Esophagus muscularis mucosa (tissue), 4 donors: ENCODE data around the gene NDRG2. TPM values are rescaled to one million over a fixed set of nuclear protein-coding genes. Genes with fewer than 3 reads are reported as not detected.

Source experiments
- DNase-seq: peaks from one replicate; pipeline ENCODE4 v3.0.0-alpha.2; 2017; ENCODE audit errors: extremely low spot score
- H3K27ac ChIP-seq, 4 donors: fragments of 200-600 bp; sonication (generic); replicated peaks in 1 of 4; 1 replicate in 3 of 4; 2 replicates in 1 of 4; pipeline ENCODE4 v1.5.1; 2016 to 2019; ENCODE audit warnings: mild to moderate bottlenecking in 1 of 4
- H3K27me3 ChIP-seq, 4 donors: fragments of 200-600 bp; sonication (generic); one replicate each; pipeline versions ENCODE4 v1.5.1 to v1.6.0; 2016 to 2019
- H3K36me3 ChIP-seq, 4 donors: fragments of 200-600 bp; sonication (generic); one replicate each; pipeline ENCODE4 v1.5.1; 2016 to 2019
- H3K4me1 ChIP-seq, 4 donors: fragments of 200-600 bp; sonication (generic); one replicate each; pipeline ENCODE4 v1.5.1; 2016 to 2019
- H3K4me3 ChIP-seq, 4 donors: fragments of 200-600 bp; sonication (generic); 1 replicate in 2 of 4; 2 replicates in 2 of 4; pipeline ENCODE4 v1.5.1; 2016 to 2019; ENCODE audit warnings: mild to moderate bottlenecking in 4 of 4, moderate library complexity in 1 of 4
- H3K9me3 ChIP-seq, 4 donors: fragments of 200-600 bp; sonication (generic); 1 replicate in 3 of 4; 2 replicates in 1 of 4; pipeline ENCODE4 v1.5.1; 2016 to 2019
- CTCF ChIP-seq, 3 experiments: fragments of 200-600 bp in 2 of 3; fragments of 450-650 bp in 1 of 3; sonication (generic) in 2 of 3; IDR thresholded peaks; one replicate each; pipeline ENCODE4 v1.5.1; 2017 to 2019; ENCODE audit warnings: antibody characterized with exemption in 3 of 3, mild to moderate bottlenecking in 2 of 3, moderate library complexity in 1 of 3
- EP300 ChIP-seq: sonication (generic); formaldehyde crosslinking; IDR thresholded peaks from one replicate; pipeline ENCODE4 v1.6.1; 2017; ENCODE audit warnings: antibody characterized with exemption
- POLR2A ChIP-seq: fragments of 450-650 bp; IDR thresholded peaks from one replicate; pipeline ENCODE4 v1.6.1; 2017; ENCODE audit warnings: antibody characterized with exemption, moderate library complexity, mild to moderate bottlenecking, low read depth
- POLR2AphosphoS5 ChIP-seq, 2 donors: sonication (generic); formaldehyde crosslinking; IDR thresholded peaks; one replicate each; pipeline ENCODE4 v1.6.1; 2017; ENCODE audit warnings: antibody characterized with exemption in 2 of 2
- WGBS: methylation state at CpG from one replicate; pipeline ENCODE4 v1.1.5; 2018; 5-methylcytosine and 5-hydroxymethylcytosine counted together
- intact Hi-C: fragments of 100-400 bp; cut with DNase I; formaldehyde crosslinking; loops from one replicate; pipeline ENCODE4 v1.15.1; 2023
- total RNA-seq, 4 donors: library from RNA; depleted of rRNA; stranded (reverse); fragments of >200 nt; gene quantifications; one replicate each; pipeline versions ENCODE4 v1.1.0 to v1.2.1, GENCODE V29; 2016

NDRG2 gene
- total RNA-seq, 4 donors from 2014 or later, result 175 to 222 (median 201) TPM

GRCh38 chr14:20978687-20979086, 46.2 kb downstream of the NDRG2 start:
- Histone ChIP-seq H3K27me3 (peaks cover 0 to 4% (median 0%) of the 10 kb centered on the region in 4 donors), H3K4me1 (no peaks in the 10 kb centered on the region), H3K4me3 (no peak overlapping the region), H3K9me3 (no peaks in the 10 kb centered on the region), H3K36me3 (no peaks in the 10 kb centered on the region), H3K27ac (no peak overlapping the region)
- 71% methylated on average over 1 of the region's 1 CpG for WGBS
- DNase-seq, result no peak
- no peak for TF ChIP-seq POLR2AphosphoS5 (IDR thresholded peaks at IDR 0.05)
- no peak for TF ChIP-seq EP300
- no peak for TF ChIP-seq CTCF (IDR thresholded peaks at IDR 0.05)
- no peak for TF ChIP-seq POLR2A
- intact Hi-C loops, result no loop called here

- no peak for DNase-seq
- H3K4me3 ChIP-seq, result no peak overlapping the region
- H3K4me1 ChIP-seq, result peaks cover 0 to 7% (median 5%) of the 10 kb centered on the region in 4 donors
- no peak overlapping the region for H3K27ac ChIP-seq
- no peak for TF ChIP-seq POLR2AphosphoS5 (IDR thresholded peaks at IDR 0.05)
- no peak for TF ChIP-seq CTCF (IDR thresholded peaks at IDR 0.05)
- no peak for TF ChIP-seq EP300
- TF ChIP-seq POLR2A, result no peak
- intact Hi-C loops, result no loop called here
- H3K27me3 ChIP-seq, result peaks cover 0 to 4% (median 0%) of the 10 kb centered on the region in 4 donors
- H3K9me3 ChIP-seq, result no peaks in the 10 kb centered on the region
- 100% methylated on average over 1 of the region's 1 CpG for WGBS
- no peaks in the 10 kb centered on the region for H3K36me3 ChIP-seq
Measured at GRCh38 chr14:20976291-20976690, 48.6 kb downstream of the NDRG2 start.

GRCh38 chr14:20973501-20973900, 51.4 kb downstream of the NDRG2 start:
- Histone ChIP-seq H3K4me1 (peaks cover 4 to 15% (median 11%) of the 10 kb centered on the region in 4 donors), H3K9me3 (no peaks in the 10 kb centered on the region), H3K36me3 (no peaks in the 10 kb centered on the region), H3K27me3 (no peaks in the 10 kb centered on the region), H3K27ac (no peak overlapping the region), H3K4me3 (no peak overlapping the region)
- 95% methylated on average over 3 of the region's 3 CpGs for WGBS
- DNase-seq, result no peak
- intact Hi-C loops, result loop anchor here (5.0 kb wide), 1 partner anchor 276 kb away; no protein-coding TSS in a partner anchor
- TF ChIP-seq CTCF (IDR thresholded peaks at IDR 0.05), result no peak

GRCh38 chr14:20971705-20972021, 53.2 kb downstream of the NDRG2 start:
- no peaks in the 10 kb centered on the region for H3K9me3 ChIP-seq
- DNase-seq, result no peak
- peaks cover 4 to 15% (median 11%) of the 10 kb centered on the region in 4 donors for H3K4me1 ChIP-seq
- H3K4me3 ChIP-seq, result peak overlapping the region; percentile 54 to 71 (median 68)
- H3K36me3 ChIP-seq, result no peaks in the 10 kb centered on the region
- intact Hi-C loops, result loop anchor here (5.0 kb wide), 1 partner anchor 274 kb away; no protein-coding TSS in a partner anchor
- peak overlapping the region in 3 of 4 donors; percentile 73 to 82 (median 78) for H3K27ac ChIP-seq
- WGBS, result 15% methylated on average over 8 of the region's 8 CpGs
- no peak for TF ChIP-seq EP300
- TF ChIP-seq POLR2AphosphoS5 (IDR thresholded peaks at IDR 0.05), result peak in 1 of 2 donors; percentile 1
- no peak for TF ChIP-seq POLR2A
- no peak for TF ChIP-seq CTCF (IDR thresholded peaks at IDR 0.05)
- no peaks in the 10 kb centered on the region for H3K27me3 ChIP-seq
